Measurements from ENCODE around the gene TAS2R43.
"Not testable (repeated sequence)": the region's sequence is repeated elsewhere in the genome, so short reads cannot be mapped to it uniquely, and the experiment has no call there.

TAS2R43 gene

GRCh38 chr12:11059784-11060183 lies 32.3 kb downstream of the TAS2R43 start:
- DNase-seq (ENCODE audit: low read depth in 2 of 2) = no peak

- DNase-seq (ENCODE audit: low read depth in 2 of 2) = no peak
Measured at GRCh38 chr12:11059041-11059440, 33.1 kb downstream of the TAS2R43 start.

- no peak for DNase-seq (ENCODE audit: low read depth in 2 of 2)
Measured at GRCh38 chr12:11055306-11055705, 36.8 kb downstream of the TAS2R43 start.

GRCh38 chr12:11049806-11050531 lies 42.1 kb downstream of the TAS2R43 start:
- DNase-seq (ENCODE audit: low read depth in 2 of 2) = not testable (repeated sequence)

- DNase-seq (ENCODE audit: low read depth in 2 of 2) = not testable (repeated sequence)
Measured at GRCh38 chr12:11041366-11041765, 50.7 kb downstream of the TAS2R43 start.

All from fibroblast of skin of left quadriceps (primary cell).